ENCODE measurements around the gene ANKRD13B.

ANKRD13B gene

GRCh38 chr17:29663155-29663554, 70.2 kb downstream of the ANKRD13B start:
- TF ChIP-seq CTCF (IDR thresholded peaks at IDR 0.05; ENCODE audit: low read length, missing control alignments), result no peak
- H3K4me3 ChIP-seq (replicated peaks; ENCODE audit: low read depth, low read length), result no peak overlapping the region
- peak; percentile 65 for DNase-seq (ENCODE audit: low read depth)

Measured in fibroblast of pulmonary artery (primary cell).